ENCODE measurements around the gene SCTR.

SCTR gene

DNA sequence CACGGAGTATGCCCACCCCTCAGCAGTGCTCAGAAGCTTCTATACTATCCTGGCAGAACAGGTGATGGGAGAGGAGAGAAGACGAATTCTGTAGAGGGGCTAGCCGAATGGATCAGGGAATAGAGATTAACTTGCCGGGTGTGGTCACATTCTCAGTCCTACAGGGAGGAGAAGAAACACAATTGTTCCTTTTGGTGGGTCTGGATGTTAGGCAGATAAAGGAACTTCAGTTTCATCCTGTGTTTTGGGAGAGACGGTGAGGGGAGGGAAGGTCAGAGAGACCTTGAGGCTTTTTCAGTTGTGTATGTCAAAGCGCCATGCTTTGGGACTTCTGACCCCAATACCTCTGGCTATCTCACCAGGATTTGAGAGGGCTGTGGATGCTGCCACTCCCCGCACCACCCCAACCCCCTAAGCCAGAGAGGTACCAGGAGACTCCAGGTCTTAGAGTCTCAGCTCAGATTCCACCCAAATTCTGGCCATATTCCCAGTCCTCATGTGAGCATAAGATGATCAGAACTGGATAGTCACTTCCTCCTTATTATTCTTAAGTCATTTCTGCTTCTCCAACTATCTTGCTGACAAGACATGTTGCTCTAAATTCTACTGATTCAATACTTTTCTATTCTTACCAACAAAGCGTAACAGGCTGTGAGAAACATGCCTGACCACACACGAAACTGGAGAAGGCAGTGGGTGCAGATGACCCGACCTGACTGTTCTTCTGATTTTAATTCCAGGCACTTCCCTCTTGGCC lies 94.9 kb downstream of the SCTR start:
- DNase-seq (ENCODE audit: low spot score), result no peak

DNA sequence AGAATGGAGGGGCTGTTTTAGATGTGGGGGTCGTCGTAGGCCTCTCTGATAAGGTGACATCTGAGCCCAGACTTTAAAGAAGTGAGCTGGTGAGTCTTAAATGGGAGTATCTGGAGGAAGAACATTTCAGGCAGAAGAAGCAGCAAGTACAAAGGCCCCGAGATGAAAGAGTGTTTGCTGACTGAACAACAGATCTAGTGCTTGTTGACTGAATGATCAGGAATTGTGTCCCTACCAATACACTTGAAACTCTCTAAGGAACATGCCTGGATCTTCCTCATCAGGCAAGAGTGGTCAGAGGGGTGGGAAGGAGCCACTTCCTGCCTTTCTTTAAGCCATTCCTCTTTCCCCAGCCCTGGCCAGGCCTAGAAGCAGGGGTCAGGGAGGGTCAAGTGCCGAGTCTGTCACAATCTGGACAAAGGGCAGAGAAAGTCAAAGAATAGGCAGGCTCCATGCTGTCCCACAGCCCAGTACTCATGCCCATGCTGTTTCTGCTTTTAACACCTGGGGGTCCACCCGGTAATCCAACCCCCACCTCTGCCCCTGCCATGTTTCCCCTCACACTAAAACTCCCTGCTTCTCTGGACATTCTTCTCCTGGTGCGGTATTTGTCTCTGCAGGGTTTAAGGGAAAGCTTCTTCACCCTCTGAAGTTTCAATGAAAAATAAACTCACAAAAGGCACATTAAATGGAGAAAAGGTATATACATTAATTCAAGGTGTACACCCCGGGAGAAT lies 95.6 kb downstream of the SCTR start:
- no peak for DNase-seq (ENCODE audit: low spot score)

DNA sequence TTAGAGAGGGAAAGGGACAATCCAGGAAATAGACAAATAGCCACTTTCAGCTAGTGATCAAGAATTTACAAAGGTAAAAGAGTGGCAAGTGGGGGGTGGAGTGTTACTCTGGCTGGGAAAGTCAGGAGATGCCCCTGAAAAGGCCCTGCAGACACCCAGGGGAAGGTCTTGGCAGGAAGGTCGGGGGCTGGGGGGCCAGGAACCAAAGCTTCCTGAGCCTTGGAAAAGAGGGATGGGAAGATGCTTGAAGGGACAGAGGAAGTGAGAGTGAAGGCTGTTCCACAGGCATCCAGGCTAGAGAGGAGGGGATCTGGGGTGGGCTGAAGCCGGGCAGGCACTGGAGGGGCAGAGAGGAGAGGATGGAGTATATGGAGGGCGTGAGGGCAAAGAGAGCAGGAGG lies 96.5 kb downstream of the SCTR start:
- no peak for DNase-seq (ENCODE audit: low spot score)

DNA sequence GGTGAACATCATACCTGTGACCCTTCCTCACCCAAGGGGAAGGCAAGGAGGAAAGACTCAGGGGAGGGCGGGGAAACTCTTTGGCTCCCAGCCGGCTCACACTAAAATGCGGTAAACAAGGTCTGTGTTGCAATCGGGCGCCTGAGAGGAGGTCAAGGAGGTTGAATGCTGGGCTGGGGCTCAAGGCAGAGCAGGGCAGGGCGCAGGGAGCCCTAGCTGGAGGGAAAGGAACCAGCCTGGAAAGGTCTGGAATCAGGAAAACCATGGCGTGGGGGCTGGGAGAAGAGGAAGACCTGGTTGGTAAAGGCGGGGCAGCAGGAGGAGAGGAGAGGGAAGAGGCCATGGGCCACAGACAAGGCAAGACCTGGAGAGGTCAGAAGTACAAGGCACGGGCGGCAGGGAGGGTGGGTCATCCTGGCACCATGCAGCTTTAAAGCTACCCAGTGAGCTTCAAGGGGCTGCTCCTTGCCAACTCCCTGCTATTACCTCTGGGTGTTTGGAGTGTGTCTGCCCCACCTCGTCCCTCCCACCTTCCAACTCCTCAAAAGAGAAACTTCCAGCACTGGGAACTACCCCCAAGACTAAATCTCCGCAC lies 97.4 kb downstream of the SCTR start:
- DNase-seq (ENCODE audit: low spot score), result no peak

DNA sequence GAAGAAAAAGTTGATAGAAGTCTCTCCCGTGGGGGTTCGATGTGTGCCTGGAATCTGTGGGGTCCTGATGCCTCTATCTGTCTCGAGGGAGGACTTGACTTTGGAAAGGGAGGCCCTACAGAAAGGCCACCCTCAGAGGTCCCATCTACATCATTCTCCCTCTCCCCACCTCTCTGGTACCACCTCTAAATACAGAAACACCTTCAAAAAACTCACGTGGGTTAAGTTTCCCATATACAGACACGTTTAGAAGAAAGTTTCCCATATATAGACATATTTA lies 97.9 kb downstream of the SCTR start:
- no peak for DNase-seq (ENCODE audit: low spot score)

DNA sequence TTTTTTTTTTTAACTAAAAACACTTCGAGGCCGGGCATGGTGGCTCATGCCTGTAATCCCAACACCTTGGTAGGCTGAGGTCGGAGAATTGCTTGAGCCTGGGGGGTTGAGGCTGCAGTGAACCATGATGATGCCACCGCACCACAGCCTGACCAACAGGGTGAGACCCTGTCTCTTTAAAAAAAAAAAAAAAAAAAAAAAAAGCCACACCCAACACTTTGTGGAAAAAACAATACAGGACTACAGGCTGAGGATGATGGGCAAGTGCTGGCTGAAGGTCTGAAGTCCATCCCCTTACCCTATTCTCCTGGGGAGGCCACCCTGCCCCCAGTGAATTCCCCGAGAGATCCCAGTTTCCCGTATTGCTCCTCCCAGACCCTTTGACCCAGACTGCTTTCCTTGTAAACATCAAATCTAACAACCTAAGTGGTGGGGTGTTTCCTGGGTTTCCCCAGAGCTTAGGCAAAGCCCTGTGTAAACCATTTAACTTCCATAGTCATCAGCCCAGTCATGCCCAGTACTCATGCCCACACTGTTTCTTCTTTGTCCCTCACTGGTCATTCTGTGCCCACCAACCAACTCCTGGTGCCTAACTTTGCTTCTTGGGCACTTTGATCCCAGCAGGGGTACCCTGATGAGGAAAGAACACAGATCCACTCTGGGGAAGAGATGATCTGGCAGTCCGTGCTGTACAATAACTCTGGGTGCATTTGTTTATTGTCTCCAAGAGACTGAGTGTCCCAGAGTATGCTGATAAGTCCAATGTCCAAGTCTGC lies 98.5 kb downstream of the SCTR start:
- no peak for DNase-seq (ENCODE audit: low spot score)

DNA sequence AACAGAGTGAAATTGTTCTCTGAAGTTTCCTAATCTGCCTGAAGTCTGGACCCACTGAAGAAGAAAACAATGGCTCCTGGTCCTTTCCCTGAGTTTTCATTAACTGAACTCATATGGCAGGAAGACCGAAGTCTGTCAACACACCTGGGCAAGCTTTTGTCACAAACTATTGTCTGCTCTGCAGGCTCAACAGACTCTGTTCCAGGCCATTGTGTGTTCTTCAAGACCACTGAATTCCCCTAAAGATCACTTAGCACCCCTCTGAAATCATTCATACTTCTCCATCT lies 99.2 kb downstream of the SCTR start:
- no peak for DNase-seq (ENCODE audit: low spot score)

DNA sequence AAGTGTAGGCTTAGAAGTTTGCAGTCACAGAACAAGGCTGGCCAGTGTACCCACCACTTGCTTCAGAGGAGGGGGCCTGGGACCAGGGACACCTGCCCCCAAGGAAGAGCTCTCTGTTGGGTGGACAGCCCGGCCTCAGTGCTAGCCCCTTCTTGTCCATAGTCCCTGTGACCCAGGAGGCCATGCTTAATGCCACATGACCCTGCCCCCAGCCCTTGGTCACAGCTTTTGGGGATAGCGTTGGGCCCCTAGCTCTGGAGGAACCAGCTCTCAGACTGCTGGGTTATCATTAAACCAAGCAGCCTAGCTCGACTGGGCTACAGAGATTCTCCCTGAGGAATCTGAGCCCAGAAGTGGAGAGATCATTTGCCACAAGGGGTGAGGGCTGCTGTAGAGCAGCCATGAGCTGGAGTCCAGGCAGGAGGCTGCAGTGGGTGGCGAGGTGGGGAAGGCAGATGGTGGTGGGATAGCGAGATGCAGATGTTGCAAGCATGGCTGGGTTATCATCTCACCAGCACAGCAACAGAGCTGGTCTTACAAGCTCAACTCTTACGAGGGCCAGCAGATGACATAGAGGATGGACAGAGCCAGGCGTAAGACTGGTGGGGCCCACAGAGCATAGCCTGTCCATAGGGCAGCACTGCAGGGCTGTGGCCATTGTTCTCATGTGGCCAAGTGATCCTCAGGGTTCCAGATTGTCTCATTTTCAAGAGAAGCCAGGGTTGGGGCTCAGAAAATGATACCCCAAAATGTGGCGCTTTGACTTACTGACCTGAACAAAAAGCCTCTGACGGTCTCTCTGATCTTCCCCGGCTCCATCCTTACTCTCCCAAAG lies 99.8 kb downstream of the SCTR start:
- no peak for DNase-seq (ENCODE audit: low spot score)

DNA sequence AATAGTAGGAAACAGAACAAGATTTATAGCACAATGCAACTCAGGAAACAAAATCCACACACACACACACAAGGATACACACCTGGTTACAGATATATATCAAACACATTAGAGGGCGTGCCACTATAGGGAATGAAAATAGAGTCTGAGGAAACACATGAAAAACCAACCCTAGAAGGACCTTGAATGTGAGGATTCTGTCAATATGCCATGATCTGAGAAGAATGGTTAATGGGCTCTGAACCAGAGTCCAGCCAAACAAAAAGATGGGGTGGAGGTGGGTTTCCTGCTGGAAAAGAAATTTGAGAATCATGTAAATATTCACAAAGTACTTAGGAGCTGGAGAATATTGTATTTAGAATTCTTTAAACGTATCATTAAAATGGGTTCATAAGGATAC lies 100.5 kb downstream of the SCTR start:
- DNase-seq (ENCODE audit: low spot score), result no peak

DNA sequence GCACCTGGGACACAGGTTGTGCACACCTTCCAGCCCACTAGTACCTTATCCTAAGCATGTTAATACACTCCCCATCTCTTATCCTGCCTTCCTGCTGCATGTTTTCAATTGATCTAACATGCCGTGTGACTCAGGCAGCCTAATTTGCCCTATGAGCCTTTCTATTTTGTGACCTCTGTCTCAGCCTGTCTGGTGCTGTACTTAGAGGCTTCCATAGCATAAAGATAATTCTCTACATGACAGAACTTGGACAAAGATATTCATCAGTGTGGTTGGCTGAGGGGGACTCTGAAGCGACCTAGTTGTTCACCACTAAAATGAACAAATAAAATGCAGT lies 101.2 kb downstream of the SCTR start:
- DNase-seq (ENCODE audit: low spot score), result no peak

DNA sequence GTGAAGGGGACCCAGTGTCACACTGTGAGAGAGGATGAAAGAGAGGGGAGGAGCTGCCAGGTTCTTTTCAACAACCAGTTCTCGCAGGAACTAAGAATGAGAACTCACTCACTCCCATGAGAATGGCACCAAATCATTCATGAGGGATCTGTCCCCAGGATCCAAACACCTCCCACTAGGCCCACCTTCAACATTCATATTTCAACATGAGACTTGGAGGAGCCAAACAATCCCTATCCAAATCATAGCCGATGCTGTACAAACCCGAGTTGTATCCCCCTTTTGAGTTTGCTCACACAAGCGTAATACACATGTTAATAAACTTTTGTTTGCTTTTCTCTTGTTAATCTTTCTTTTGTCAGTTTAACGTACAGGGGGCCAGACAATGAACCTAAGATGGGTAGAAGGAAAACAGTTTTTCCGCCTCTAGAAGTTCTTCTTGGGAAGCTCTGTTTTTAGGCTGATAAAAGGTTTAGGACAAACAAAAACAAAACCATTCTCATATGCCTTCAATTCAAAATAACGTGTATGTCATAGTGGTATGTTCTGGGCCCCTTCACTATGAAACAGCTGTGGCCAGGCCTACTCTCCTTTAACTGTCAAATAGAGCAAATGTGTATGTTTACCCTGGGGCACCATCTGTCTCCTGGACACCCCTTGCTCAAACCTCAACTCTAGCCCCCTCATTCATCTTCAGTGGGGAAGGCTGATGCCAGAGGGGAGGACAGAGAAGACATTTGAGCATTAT lies 101.7 kb downstream of the SCTR start:
- no peak for DNase-seq (ENCODE audit: low spot score)

DNA sequence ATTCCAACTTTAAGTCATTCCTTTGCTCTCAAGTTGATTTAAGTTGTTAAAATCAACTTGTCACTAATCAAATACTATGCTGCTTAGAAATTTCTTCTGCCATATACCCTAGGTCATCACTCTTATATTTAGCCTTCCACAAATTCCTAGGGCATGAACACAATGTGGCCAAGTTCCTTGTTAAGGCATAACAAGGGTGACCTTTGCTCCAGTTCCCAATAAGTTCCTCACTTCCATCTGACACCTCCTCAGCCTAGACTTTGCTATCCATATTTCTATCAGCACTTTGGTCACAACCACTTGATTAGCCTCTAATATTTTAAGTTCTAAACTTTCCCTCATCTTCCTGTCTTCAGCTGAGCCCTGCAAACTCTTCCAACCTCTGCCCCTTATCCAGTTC lies 102.5 kb downstream of the SCTR start:
- DNase-seq (ENCODE audit: low spot score), result no peak

DNA sequence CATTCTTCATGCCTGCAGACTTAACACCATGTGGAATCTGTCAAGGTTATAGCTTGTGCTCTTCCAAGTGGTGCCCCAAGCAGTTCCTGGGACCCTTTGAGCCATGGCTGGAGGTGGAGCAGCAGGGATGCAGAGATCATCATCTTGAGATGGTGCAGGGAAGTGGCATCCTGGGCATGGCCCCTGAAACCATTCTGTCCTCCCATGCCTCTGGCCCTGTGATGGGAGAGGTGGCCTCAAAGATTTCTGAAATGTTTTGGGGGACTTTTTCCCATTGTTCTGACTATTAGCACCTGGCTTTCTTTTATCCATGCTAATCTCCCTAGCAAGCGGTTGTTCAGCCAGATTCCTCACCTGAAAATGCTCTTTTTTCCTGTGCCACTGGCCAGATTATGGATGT lies 103.0 kb downstream of the SCTR start:
- no peak for DNase-seq (ENCODE audit: low spot score)

DNA sequence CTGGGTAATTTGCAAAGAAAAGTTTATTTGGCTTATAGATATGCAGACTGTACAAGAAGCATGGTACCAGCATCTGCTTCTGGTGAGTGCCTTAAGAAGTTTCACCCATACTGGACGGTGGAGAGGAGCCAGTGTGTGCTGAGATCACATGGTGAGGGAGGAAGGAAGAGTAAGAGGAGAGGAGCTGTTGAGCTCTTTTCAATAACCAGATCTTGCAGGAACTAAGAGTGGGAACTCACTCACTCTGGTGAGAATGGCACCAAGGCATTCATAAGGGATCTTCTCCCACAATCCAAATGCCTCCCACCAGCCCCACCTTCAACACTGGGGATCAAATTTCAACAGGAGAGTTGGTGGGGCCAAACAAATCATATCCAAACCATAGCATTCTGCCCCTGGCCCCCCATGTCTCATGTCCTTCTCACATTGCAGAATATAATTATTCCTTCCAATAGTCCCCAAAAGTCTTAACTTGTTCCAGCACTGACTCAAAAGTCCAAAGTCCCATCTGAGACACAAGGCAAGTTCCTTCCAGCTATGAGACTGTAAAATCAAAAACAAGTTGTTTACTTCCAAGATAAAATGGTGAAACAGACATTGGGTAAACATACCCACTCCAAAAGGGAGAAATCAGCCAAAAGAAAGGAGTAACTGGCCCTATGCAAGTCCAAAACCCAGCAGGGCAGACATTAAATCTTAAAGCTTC lies 104.3 kb downstream of the SCTR start:
- no peak for DNase-seq (ENCODE audit: low spot score)

DNA sequence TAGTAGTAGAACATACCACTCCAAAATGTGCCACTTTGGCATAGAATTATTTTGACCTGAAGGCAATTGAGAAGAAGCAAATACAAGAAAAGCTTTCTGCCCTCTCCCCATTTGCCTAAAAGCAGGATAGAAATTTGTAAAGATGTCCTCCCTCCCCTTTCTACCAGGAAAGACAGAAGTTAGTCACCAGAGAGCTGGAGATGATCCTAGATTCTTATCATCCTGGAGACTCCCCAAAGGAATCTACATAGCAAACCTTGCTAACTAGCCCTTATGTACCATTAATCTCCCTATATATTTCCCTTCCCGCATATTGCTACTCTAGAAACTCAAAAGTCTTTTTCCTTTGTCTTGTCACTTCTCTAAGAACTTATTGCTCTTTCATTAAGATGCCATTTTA lies 105.2 kb downstream of the SCTR start:
- no peak for DNase-seq (ENCODE audit: low spot score)

DNA sequence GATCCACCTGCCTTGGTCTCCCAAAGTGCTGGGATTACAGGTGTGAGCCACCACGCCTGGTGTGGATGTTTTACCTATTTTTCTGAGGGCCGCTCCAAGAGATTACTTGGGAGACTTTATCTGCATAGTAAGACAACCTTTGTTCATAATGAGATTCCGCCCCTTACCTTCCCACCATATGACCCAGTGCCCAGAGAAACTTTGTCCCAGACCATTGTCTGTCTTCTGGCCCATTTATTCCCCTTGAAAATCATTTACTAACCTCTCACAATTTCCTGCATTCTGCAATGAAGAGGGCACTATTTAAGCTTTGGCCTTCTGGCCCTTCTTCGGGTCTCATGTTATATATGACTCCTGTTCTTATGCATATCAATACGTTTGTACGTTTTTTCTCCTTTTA lies 106.4 kb downstream of the SCTR start:
- DNase-seq (ENCODE audit: low spot score), result no peak

DNA sequence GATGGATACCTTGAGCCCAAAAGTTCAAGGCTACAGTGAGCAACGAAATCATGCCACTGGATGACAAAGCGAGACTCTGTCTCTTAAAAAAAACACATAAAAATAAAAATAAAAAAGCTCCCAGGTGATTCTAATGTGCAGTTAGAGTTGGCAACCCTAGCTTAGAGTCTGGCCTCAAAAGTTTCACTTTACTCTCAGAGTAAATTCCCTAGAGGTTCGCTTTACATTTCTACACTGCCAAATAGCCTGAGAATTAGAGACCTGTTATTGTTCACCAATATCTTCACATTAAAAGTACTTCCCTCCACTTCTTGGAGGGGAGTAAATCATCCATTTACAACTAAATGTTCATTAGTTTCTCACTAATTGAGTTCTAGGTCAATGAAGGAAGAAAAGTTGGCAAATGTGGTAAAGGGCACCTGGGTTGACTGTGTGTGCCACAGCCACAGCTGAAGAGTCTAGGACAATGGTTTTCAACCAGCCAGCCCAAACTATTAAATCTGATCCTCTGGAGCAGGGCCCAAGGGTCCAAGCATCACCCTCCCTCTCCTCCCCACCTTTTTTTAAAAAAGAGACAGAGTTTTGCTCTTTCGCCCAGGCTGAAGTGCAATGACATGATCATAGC lies 107.9 kb downstream of the SCTR start:
- no peak for DNase-seq (ENCODE audit: low spot score)

DNA sequence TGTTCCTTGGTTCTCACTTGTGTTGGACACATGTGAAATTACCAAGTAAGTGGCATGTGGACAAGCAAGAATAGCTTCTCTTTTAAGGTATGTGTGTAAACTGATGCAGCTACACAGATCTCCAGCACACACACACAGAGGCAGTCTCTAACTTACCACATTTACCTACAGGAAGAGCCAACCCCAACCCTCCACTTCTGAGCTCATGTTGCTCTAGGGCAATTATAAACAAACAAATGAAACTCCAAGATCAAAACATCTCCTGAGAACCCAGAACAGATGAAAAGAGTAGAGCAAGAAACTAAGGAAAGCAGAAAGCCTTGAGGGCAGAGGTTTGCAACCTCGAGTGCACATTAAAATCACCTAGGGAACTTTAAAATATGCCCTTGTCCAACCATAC lies 108.7 kb downstream of the SCTR start:
- DNase-seq (ENCODE audit: low spot score), result no peak

DNA sequence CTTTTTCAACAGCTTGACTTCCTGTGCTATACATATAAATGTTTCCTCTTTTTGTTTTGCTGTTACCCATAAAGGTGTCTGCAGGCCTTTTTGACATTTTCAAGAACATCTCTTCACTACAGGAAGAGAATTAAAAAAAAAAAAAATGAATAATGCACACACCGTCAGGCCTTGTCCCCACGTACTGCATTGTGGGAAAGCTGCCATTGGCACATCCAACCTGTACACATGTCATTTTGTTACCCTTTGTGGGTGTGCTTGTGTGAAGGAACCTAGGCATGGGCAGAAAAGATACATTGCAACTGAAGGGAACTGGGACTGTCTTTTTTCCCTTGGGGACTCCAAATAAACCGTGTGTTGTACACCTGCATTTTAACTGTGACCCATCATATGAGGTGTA lies 109.4 kb downstream of the SCTR start:
- no peak for DNase-seq (ENCODE audit: low spot score)

DNA sequence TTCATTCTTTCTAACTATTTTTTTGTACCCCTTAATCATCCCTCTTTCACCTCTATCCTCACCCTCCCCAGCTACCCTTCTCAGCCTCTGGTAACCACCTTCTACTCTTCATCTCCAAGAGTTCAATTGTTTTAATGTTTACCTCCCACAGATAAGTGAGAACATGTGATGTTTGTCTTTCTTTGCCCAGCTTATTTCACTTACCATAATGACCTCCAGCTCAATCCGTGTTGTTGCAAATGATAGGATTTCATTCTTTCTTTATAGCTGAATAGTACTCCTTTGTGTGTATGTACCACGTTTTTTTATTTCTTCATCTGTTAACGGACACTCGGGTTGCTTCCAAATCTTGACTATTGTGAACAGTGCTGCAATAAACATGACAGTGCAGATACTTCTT lies 114.8 kb downstream of the SCTR start:
- no peak for DNase-seq (ENCODE audit: low spot score)

DNA sequence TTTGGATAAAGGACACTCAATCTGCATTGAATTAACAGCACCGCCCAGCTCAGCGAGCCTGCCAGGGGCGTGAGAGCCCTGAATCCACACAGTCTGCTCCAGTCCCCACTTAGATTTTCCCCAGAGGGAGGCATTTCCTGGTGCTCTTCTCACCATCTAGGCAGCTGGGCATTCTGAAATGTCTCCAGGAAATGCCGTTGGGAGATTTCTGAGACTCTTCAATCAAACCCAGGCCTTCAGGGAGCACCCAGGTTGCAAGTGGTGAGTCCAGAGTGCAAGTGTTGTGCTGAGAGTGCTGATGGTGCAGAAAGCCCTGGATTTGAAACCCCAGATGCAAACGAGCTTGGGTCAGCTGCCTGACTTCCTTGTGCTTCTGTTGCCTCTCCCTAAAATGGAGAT lies 116.1 kb downstream of the SCTR start:
- DNase-seq (ENCODE audit: low spot score), result no peak

Measured in hematopoietic multipotent progenitor cell treated with erythropoietin and hydrocortisone succinate and interleukin-3 and kit ligand, for 15 days (in vitro differentiated cells).